ENCODE results near the gene CHMP6.

GRCh38 chr17:80992948-80993624 lies 1.4 kb downstream of the CHMP6 start:
- TF ChIP-seq, protein P1, sequence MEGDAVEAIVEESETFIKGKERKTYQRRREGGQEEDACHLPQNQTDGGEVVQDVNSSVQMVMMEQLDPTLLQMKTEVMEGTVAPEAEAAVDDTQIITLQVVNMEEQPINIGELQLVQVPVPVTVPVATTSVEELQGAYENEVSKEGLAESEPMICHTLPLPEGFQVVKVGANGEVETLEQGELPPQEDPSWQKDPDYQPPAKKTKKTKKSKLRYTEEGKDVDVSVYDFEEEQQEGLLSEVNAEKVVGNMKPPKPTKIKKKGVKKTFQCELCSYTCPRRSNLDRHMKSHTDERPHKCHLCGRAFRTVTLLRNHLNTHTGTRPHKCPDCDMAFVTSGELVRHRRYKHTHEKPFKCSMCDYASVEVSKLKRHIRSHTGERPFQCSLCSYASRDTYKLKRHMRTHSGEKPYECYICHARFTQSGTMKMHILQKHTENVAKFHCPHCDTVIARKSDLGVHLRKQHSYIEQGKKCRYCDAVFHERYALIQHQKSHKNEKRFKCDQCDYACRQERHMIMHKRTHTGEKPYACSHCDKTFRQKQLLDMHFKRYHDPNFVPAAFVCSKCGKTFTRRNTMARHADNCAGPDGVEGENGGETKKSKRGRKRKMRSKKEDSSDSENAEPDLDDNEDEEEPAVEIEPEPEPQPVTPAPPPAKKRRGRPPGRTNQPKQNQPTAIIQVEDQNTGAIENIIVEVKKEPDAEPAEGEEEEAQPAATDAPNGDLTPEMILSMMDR (IDR thresholded peaks at IDR 0.05; ENCODE audit: low read depth, low read length, missing input control) = no peak
- TF ChIP-seq YY1 (IDR thresholded peaks at IDR 0.05) (no peak), ATF3 (IDR thresholded peaks at IDR 0.05) (no peak), JUND (IDR thresholded peaks at IDR 0.05) (no peak), REST (IDR thresholded peaks at IDR 0.05) (no peak), TAF1 (conservative IDR thresholded peaks at IDR 0.05) (no peak), EGR1 (IDR thresholded peaks at IDR 0.05; ENCODE audit: low read depth in 2 of 2) (no peak)

All from liver (tissue), 3 donors.